Measurements from ENCODE around the gene MYRF.

The MYRF gene

GRCh38 chr11:61762798-61763197 lies 10.4 kb downstream of the MYRF start:
- no peak overlapping the region for H3K4ac ChIP-seq (ENCODE audit: low read length)
- H3K18ac ChIP-seq (ENCODE audit: low read length): peak overlapping the region; percentile 91
- H3K9ac ChIP-seq (ENCODE audit: low read depth, low read length, poor library complexity): peak overlapping the region; percentile 60
- peak overlapping the region; percentile 75 for H2BK15ac ChIP-seq (ENCODE audit: low read length)
- H2AK5ac ChIP-seq (ENCODE audit: low read depth, low read length): peak overlapping the region; percentile 79
- no peak overlapping the region for H3K27ac ChIP-seq (replicated peaks; ENCODE audit: low read length)
- peak overlapping the region; percentile 83 for H2BK120ac ChIP-seq (ENCODE audit: low read depth, low read length)
- no peaks in the 10 kb centered on the region for H3K36me3 ChIP-seq (replicated peaks in 1 of 2; ENCODE audit: control insufficient read depth in 2 of 2, insufficient read depth in 2 of 2, low read length in 2 of 2)
- no peak overlapping the region for H2BK5ac ChIP-seq (ENCODE audit: low read length)
- peak overlapping the region; percentile 55 for H3K23ac ChIP-seq (ENCODE audit: low read depth, low read length, poor library complexity)
- H3K4me3 ChIP-seq (ENCODE audit: low read length in 2 of 2): no peak overlapping the region
- H3K9me3 ChIP-seq (replicated peaks in 1 of 2; ENCODE audit: control insufficient read depth in 2 of 2, insufficient read depth in 1 of 2, low read depth in 1 of 2, low read length in 2 of 2): peaks cover 0 to 3% of the 10 kb centered on the region in 2 donors
- H2AFZ ChIP-seq (ENCODE audit: low read length): no peak overlapping the region
- no CpG with 5 or more reads among the region's 15 CpGs for WGBS, 2 donors (ENCODE audit: extremely low coverage in 2 of 2, insufficient read length in 2 of 2, insufficient replicate concordance in 1 of 2)
- peak overlapping the region; percentile 53 for H4K91ac ChIP-seq (ENCODE audit: low read depth, low read length, poor library complexity)
- H3K4me1 ChIP-seq (ENCODE audit: control insufficient read depth in 2 of 2, insufficient read depth in 1 of 2, low read depth in 1 of 2, low read length in 2 of 2): peaks cover 2 to 36% of the 10 kb centered on the region in 2 donors
- peaks cover 5% of the 10 kb centered on the region for H3K79me1 ChIP-seq (ENCODE audit: low read depth, low read length)
- H3K4me2 ChIP-seq (ENCODE audit: insufficient read depth, low read length, poor library complexity, severe bottlenecking): no peak overlapping the region
- H2BK12ac ChIP-seq (ENCODE audit: low read length): peak overlapping the region; percentile 49
- peak overlapping the region; percentile 10 for H3K14ac ChIP-seq (ENCODE audit: low read length)
- H3K27me3 ChIP-seq (ENCODE audit: control insufficient read depth in 3 of 3, insufficient read depth in 3 of 3, low read depth in 1 of 3, low read length in 3 of 3): no peaks in the 10 kb centered on the region
- no peak for DNase-seq (ENCODE audit: low spot score)
- H4K8ac ChIP-seq (ENCODE audit: low read depth, low read length): no peak overlapping the region

GRCh38 chr11:61763930-61764605 lies 11.6 kb downstream of the MYRF start:
- H3K4me2 ChIP-seq (ENCODE audit: insufficient read depth, low read length, poor library complexity, severe bottlenecking): no peak overlapping the region
- H3K27me3 ChIP-seq (ENCODE audit: control insufficient read depth in 3 of 3, insufficient read depth in 3 of 3, low read depth in 1 of 3, low read length in 3 of 3): no peaks in the 10 kb centered on the region
- H2AK5ac ChIP-seq (ENCODE audit: low read depth, low read length): peak overlapping the region; percentile 94
- peaks cover 0 to 2% of the 10 kb centered on the region in 2 donors for H3K9me3 ChIP-seq (replicated peaks in 1 of 2; ENCODE audit: control insufficient read depth in 2 of 2, insufficient read depth in 1 of 2, low read depth in 1 of 2, low read length in 2 of 2)
- peak overlapping the region; percentile 39 for H2BK5ac ChIP-seq (ENCODE audit: low read length)
- H2BK15ac ChIP-seq (ENCODE audit: low read length): peak overlapping the region; percentile 81
- peaks cover 2 to 40% of the 10 kb centered on the region in 2 donors for H3K4me1 ChIP-seq (ENCODE audit: control insufficient read depth in 2 of 2, insufficient read depth in 1 of 2, low read depth in 1 of 2, low read length in 2 of 2)
- H2BK120ac ChIP-seq (ENCODE audit: low read depth, low read length): no peak overlapping the region
- H3K9ac ChIP-seq (ENCODE audit: low read depth, low read length, poor library complexity): peak overlapping the region; percentile 21
- H2AFZ ChIP-seq (ENCODE audit: low read length): no peak overlapping the region
- no peak overlapping the region for H3K23ac ChIP-seq (ENCODE audit: low read depth, low read length, poor library complexity)
- DNase-seq (ENCODE audit: low spot score): no peak
- H3K79me1 ChIP-seq (ENCODE audit: low read depth, low read length): no peaks in the 10 kb centered on the region
- no peak overlapping the region for H4K8ac ChIP-seq (ENCODE audit: low read depth, low read length)
- whole genome bisulfite sequencing, 2 donors (ENCODE audit: extremely low coverage in 2 of 2, insufficient read length in 2 of 2, insufficient replicate concordance in 1 of 2): no CpG with 5 or more reads among the region's 23 CpGs
- peak overlapping the region; percentile 78 for H3K18ac ChIP-seq (ENCODE audit: low read length)
- no peaks in the 10 kb centered on the region for H3K36me3 ChIP-seq (replicated peaks in 1 of 2; ENCODE audit: control insufficient read depth in 2 of 2, insufficient read depth in 2 of 2, low read length in 2 of 2)
- peak overlapping the region; percentile 94 for H3K14ac ChIP-seq (ENCODE audit: low read length)
- no peak overlapping the region for H4K91ac ChIP-seq (ENCODE audit: low read depth, low read length, poor library complexity)
- no peak overlapping the region for H3K27ac ChIP-seq (replicated peaks; ENCODE audit: low read length)
- H3K4me3 ChIP-seq (ENCODE audit: low read length in 2 of 2): no peak overlapping the region
- peak overlapping the region; percentile 37 for H3K4ac ChIP-seq (ENCODE audit: low read length)
- H2BK12ac ChIP-seq (ENCODE audit: low read length): no peak overlapping the region

GRCh38 chr11:61764606-61765260 lies 12.3 kb downstream of the MYRF start:
- no CpG with 5 or more reads among the region's 22 CpGs for WGBS, 2 donors (ENCODE audit: extremely low coverage in 2 of 2, insufficient read length in 2 of 2, insufficient replicate concordance in 1 of 2)
- no peak overlapping the region for H3K27ac ChIP-seq (replicated peaks; ENCODE audit: low read length)

GRCh38 chr11:61765550-61766253 lies 13.3 kb downstream of the MYRF start:
- peak overlapping the region; percentile 89 for H3K4ac ChIP-seq (ENCODE audit: low read length)
- H3K9ac ChIP-seq (ENCODE audit: low read depth, low read length, poor library complexity): peak overlapping the region; percentile 21
- H3K79me1 ChIP-seq (ENCODE audit: low read depth, low read length): no peaks in the 10 kb centered on the region
- no CpG with 5 or more reads among the region's 26 CpGs for WGBS, 2 donors (ENCODE audit: extremely low coverage in 2 of 2, insufficient read length in 2 of 2, insufficient replicate concordance in 1 of 2)
- H2AK5ac ChIP-seq (ENCODE audit: low read depth, low read length): peak overlapping the region; percentile 94
- H3K14ac ChIP-seq (ENCODE audit: low read length): peak overlapping the region; percentile 49
- H3K9me3 ChIP-seq (replicated peaks in 1 of 2; ENCODE audit: control insufficient read depth in 2 of 2, insufficient read depth in 1 of 2, low read depth in 1 of 2, low read length in 2 of 2): peaks cover 0 to 2% of the 10 kb centered on the region in 2 donors
- no peak overlapping the region for H2AFZ ChIP-seq (ENCODE audit: low read length)
- no peak for DNase-seq (ENCODE audit: low spot score)
- peak overlapping the region; percentile 8 for H2BK5ac ChIP-seq (ENCODE audit: low read length)
- H3K27me3 ChIP-seq (ENCODE audit: control insufficient read depth in 3 of 3, insufficient read depth in 3 of 3, low read depth in 1 of 3, low read length in 3 of 3): no peaks in the 10 kb centered on the region
- no peak overlapping the region for H3K4me3 ChIP-seq (ENCODE audit: low read length in 2 of 2)
- H3K23ac ChIP-seq (ENCODE audit: low read depth, low read length, poor library complexity): no peak overlapping the region
- H4K91ac ChIP-seq (ENCODE audit: low read depth, low read length, poor library complexity): no peak overlapping the region
- H2BK12ac ChIP-seq (ENCODE audit: low read length): peak overlapping the region; percentile 41
- H3K4me2 ChIP-seq (ENCODE audit: insufficient read depth, low read length, poor library complexity, severe bottlenecking): no peak overlapping the region
- peak overlapping the region; percentile 6 for H4K8ac ChIP-seq (ENCODE audit: low read depth, low read length)
- H3K27ac ChIP-seq (replicated peaks; ENCODE audit: low read length): no peak overlapping the region
- H3K36me3 ChIP-seq (replicated peaks in 1 of 2; ENCODE audit: control insufficient read depth in 2 of 2, insufficient read depth in 2 of 2, low read length in 2 of 2): no peaks in the 10 kb centered on the region
- H3K4me1 ChIP-seq (ENCODE audit: control insufficient read depth in 2 of 2, insufficient read depth in 1 of 2, low read depth in 1 of 2, low read length in 2 of 2): peaks cover 7 to 48% of the 10 kb centered on the region in 2 donors
- H2BK15ac ChIP-seq (ENCODE audit: low read length): peak overlapping the region; percentile 92
- H2BK120ac ChIP-seq (ENCODE audit: low read depth, low read length): peak overlapping the region; percentile 24
- peak overlapping the region; percentile 90 for H3K18ac ChIP-seq (ENCODE audit: low read length)

More at GRCh38 chr11:61764606-61765260, 12.3 kb downstream of the MYRF start:
- Histone ChIP-seq H3K18ac (ENCODE audit: low read length) (peak overlapping the region; percentile 81), H3K36me3 (replicated peaks in 1 of 2; ENCODE audit: control insufficient read depth in 2 of 2, insufficient read depth in 2 of 2, low read length in 2 of 2) (no peaks in the 10 kb centered on the region), H3K9me3 (replicated peaks in 1 of 2; ENCODE audit: control insufficient read depth in 2 of 2, insufficient read depth in 1 of 2, low read depth in 1 of 2, low read length in 2 of 2) (peaks cover 0 to 2% of the 10 kb centered on the region in 2 donors), H3K23ac (ENCODE audit: low read depth, low read length, poor library complexity) (no peak overlapping the region), H3K9ac (ENCODE audit: low read depth, low read length, poor library complexity) (no peak overlapping the region), H2AFZ (ENCODE audit: low read length) (no peak overlapping the region), H2BK120ac (ENCODE audit: low read depth, low read length) (no peak overlapping the region), H3K4me2 (ENCODE audit: insufficient read depth, low read length, poor library complexity, severe bottlenecking) (no peak overlapping the region), H4K91ac (ENCODE audit: low read depth, low read length, poor library complexity) (no peak overlapping the region), H3K4me3 (ENCODE audit: low read length in 2 of 2) (no peak overlapping the region), H3K4me1 (ENCODE audit: control insufficient read depth in 2 of 2, insufficient read depth in 1 of 2, low read depth in 1 of 2, low read length in 2 of 2) (peaks cover 7 to 46% of the 10 kb centered on the region in 2 donors), H3K4ac (ENCODE audit: low read length) (peak overlapping the region; percentile 76), H3K27me3 (ENCODE audit: control insufficient read depth in 3 of 3, insufficient read depth in 3 of 3, low read depth in 1 of 3, low read length in 3 of 3) (no peaks in the 10 kb centered on the region), H2BK15ac (ENCODE audit: low read length) (peak overlapping the region; percentile 81), H3K14ac (ENCODE audit: low read length) (peak overlapping the region; percentile 49), H2AK5ac (ENCODE audit: low read depth, low read length) (peak overlapping the region; percentile 94), H3K79me1 (ENCODE audit: low read depth, low read length) (no peaks in the 10 kb centered on the region), H2BK5ac (ENCODE audit: low read length) (peak overlapping the region; percentile 8), H4K8ac (ENCODE audit: low read depth, low read length) (no peak overlapping the region), H2BK12ac (ENCODE audit: low read length) (peak overlapping the region; percentile 35)
- no peak for DNase-seq (ENCODE audit: low spot score)

All from neuronal stem cell (in vitro differentiated cells).